HG03159 (cell line): ENCODE data around the gene SLC26A9.
"Not testable (repeated sequence)": the region's sequence is repeated elsewhere in the genome, so short reads cannot be mapped to it uniquely, and the experiment has no call there.

Source experiments
- ATAC-seq: cut with Tn5 transposase; IDR thresholded peaks from one replicate; pipeline ENCODE4 v1.9.1; 2021; ENCODE audit warnings: mild to moderate bottlenecking, moderate library complexity; ENCODE audit not compliant: unreplicated experiment

SLC26A9 gene

GRCh38 chr1:205905095-205905494 lies 38.2 kb downstream of the SLC26A9 start:
- ATAC-seq: not testable (repeated sequence)

GRCh38 chr1:205896351-205896750 lies 46.9 kb downstream of the SLC26A9 start:
- ATAC-seq: no peak

GRCh38 chr1:205894119-205894518 lies 49.1 kb downstream of the SLC26A9 start:
- not testable (repeated sequence) for ATAC-seq

GRCh38 chr1:205892175-205892574 lies 51.1 kb downstream of the SLC26A9 start:
- ATAC-seq: not testable (repeated sequence)

GRCh38 chr1:205891481-205891880 lies 51.8 kb downstream of the SLC26A9 start:
- not testable (repeated sequence) for ATAC-seq

- ATAC-seq: not testable (repeated sequence)
Measured at GRCh38 chr1:205890631-205891030, 52.6 kb downstream of the SLC26A9 start.

GRCh38 chr1:205889706-205890105 lies 53.5 kb downstream of the SLC26A9 start:
- ATAC-seq: not testable (repeated sequence)

GRCh38 chr1:205889006-205889405 lies 54.2 kb downstream of the SLC26A9 start:
- ATAC-seq: not testable (repeated sequence)

GRCh38 chr1:205883792-205884191 lies 59.5 kb downstream of the SLC26A9 start:
- ATAC-seq: no peak

- ATAC-seq: no peak
Measured at GRCh38 chr1:205880923-205881322, 62.3 kb downstream of the SLC26A9 start.

GRCh38 chr1:205879974-205880373 lies 63.3 kb downstream of the SLC26A9 start:
- no peak for ATAC-seq

- ATAC-seq: no peak
Measured at GRCh38 chr1:205878026-205878425, 65.2 kb downstream of the SLC26A9 start.

- ATAC-seq: not testable (repeated sequence)
Measured at GRCh38 chr1:205873148-205873547, 70.1 kb downstream of the SLC26A9 start.

GRCh38 chr1:205870236-205870635 lies 73.0 kb downstream of the SLC26A9 start:
- ATAC-seq: no peak
